Epithelial cell of proximal tubule (primary cell): ENCODE results near the gene FOSL2. TPM values are rescaled to one million over a fixed set of nuclear protein-coding genes. Genes with fewer than 3 reads are reported as not detected.
A peak's percentile ranks its signal among the peaks of the same experiment; 100 is the strongest.

Experiments used
- DNase-seq: peaks from one replicate; pipeline ENCODE4 v3.0.0-alpha.2; 2011; ENCODE audit warnings: low read depth
- H3K4me3 ChIP-seq: 2 replicates; pipeline ENCODE4 v1.5.1; 2011; ENCODE audit warnings: low read depth, mild to moderate bottlenecking, low read length
- CTCF ChIP-seq: conservative IDR thresholded peaks from 2 replicates; pipeline ENCODE4 v1.5.1; 2012; ENCODE audit warnings: low read depth, mild to moderate bottlenecking, low read length
- total RNA-seq: library from RNA; depleted of rRNA; stranded (reverse); fragments of >200 nt; gene quantifications from 2 replicates; pipeline ENCODE4 v1.2.3, GENCODE V29; 2015

Gene FOSL2
- total RNA-seq, 1 donor from 2014 or later, result 91.8 TPM

- peak overlapping the region; percentile 77 for H3K4me3 ChIP-seq
- no peak for DNase-seq
- peak; percentile 6 for TF ChIP-seq CTCF
Measured at GRCh38 chr2:28390746-28391563, 1.7 kb upstream of the FOSL2 start.

GRCh38 chr2:28391564-28392296 is 928 bp upstream of the FOSL2 start:
- H3K4me3 ChIP-seq, result peak overlapping the region; percentile 77
- DNase-seq, result no peak
- TF ChIP-seq CTCF, result peak; percentile 13

GRCh38 chr2:28393114-28393836 is 617 bp downstream of the FOSL2 start:
- peak overlapping the region; percentile 77 for H3K4me3 ChIP-seq
- no peak for DNase-seq
- TF ChIP-seq CTCF, result no peak

GRCh38 chr2:28394331-28394877 is 1.7 kb downstream of the FOSL2 start:
- no peak for DNase-seq
- no peak for TF ChIP-seq CTCF
- H3K4me3 ChIP-seq, result peak overlapping the region; percentile 77

GRCh38 chr2:28394997-28395333 is 2.3 kb downstream of the FOSL2 start:
- H3K4me3 ChIP-seq, result peak overlapping the region; percentile 77
- DNase-seq, result no peak
- no peak for TF ChIP-seq CTCF

- H3K4me3 ChIP-seq, result peak overlapping the region; percentile 77
- no peak for TF ChIP-seq CTCF
- no peak for DNase-seq
Measured at GRCh38 chr2:28395334-28396061, 2.8 kb downstream of the FOSL2 start.
